T-helper 2 cell treated with Interferon-gamma antibody and Interleukin-4, amounts not matched to agents 100 ng/mL and 5 ng/mL, for 36 hours (primary cell): ENCODE results near the gene FAM118B. TPM values are rescaled to one million over a fixed set of nuclear protein-coding genes. Genes with fewer than 3 reads are reported as not detected.

Experiments used
- intact Hi-C: fragments of 100-400 bp; cut with micrococcal nuclease; formaldehyde crosslinking; loops from one replicate; pipeline ENCODE4 v1.15.1; 2023
- total RNA-seq: library from RNA; stranded (reverse); gene quantifications from 2 replicates; pipeline ENCODE4 v1.2.3, GENCODE V29; 2022

The FAM118B gene
- total RNA-seq, 1 donor from 2014 or later, result 11.8 TPM

DNA sequence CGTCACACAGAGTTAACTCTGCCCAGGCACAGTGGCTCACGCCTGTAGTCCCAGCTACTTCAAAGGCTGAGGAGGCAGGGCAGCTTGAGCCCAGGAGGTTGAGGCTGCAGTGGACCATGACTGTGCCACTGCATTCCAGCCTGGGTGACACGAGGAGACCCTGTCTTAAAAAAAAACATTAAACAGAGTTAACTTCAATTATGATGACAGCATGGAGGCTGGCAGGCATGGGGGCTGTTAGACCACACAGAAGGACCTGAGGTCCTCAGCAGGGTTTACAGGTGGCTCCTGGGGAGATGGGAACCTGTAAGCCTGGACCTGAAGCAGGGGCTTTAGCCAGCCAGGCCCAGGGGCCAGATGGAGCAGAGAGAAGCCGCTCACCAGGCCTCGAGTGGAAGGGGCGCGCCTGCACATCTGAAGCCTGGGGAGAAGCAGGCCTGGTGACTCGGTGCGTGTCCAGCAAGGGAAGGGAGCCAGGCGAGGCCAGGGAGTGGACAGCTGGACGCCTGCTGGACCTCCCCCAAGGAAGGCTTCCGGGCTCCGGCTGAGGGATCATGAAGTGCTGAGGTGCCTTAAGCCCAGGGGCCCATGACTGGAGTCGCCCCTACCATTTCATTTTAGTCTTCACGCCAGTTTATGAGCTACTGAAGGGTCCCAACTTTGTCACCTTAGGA is 25.4 kb upstream of the FAM118B start:
- intact Hi-C loops, result no loop called here

DNA sequence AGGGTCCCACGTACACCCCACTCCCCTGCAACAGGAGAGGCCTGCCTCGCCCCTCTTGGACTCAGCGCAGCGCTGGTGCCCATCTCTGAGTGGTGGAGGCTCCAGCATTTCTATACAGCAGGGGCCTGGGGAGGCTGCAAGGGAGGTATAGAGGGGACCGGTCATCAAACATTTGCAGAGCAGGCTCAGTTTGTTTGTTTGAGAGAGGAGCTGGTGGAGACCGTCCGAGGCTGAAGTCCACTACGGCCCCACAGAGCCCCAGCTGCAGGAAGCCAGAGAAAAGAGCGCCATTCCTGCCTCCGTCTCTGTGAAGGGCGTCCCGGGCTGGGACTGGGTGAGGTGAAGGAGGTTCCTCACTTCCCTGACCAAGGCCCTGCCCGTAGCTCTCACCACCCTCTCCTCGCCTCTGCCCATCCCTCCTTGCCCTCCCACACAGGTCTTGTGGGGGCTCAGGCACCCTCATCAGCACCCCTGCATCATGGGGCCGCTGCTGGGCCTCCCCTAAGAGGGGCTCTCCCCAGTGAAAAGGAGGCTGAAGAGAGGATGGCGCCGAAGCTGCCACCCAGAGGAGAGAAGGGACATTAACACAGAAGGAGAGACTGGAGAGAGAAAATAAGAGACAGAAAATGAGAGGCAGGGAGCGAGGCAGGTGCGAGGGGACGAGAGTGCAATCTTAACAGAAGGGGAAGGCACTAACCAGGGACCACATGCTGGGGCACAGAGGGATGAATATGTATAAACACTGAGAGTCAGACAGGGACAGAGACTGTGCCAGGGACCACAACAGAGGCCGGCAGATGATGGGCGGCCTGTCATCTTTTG is 24.7 kb upstream of the FAM118B start:
- intact Hi-C loops, result no loop called here

DNA sequence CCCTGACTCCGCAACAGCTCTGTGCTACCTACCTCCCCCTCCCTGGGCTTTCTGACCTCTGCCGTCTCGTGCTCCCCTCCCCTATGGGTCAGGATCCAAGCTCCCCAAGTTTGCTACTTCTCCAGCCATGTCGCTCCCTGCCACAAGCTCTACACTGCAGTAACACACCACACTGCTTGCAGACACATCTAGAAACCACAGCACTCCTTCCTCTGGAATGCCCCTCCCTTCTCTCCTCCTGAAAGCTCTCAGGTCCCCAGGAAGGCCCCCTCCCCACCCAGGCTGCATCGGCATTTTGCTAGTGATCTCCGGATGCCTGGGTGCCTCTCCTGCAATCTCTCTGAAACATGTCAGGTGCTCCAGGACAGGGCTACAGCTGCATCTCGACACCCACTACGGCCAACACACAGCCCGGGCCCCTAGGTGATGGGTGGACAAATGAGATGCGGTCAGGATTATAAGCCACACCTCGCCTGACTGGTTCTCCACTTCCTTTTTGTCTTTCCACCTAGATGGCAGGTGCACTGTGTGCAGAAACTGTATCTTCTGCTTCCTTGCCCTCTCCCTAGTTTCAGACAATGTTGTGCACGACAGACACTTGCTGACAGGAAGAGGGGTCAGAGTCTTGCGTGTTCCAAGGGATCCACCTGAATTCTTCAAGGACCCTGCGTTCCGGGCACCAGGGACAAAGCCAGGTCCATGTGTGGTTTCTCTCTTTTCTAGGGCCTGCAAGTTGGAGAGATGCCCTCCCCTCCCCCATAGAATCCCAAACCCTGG is 23.1 kb upstream of the FAM118B start:
- intact Hi-C loops, result no loop called here

GRCh38 chr11:126189109-126189929 is 22.3 kb upstream of the FAM118B start:
- intact Hi-C loops, result no loop called here

GRCh38 chr11:126190792-126191191 is 20.8 kb upstream of the FAM118B start:
- intact Hi-C loops, result no loop called here

DNA sequence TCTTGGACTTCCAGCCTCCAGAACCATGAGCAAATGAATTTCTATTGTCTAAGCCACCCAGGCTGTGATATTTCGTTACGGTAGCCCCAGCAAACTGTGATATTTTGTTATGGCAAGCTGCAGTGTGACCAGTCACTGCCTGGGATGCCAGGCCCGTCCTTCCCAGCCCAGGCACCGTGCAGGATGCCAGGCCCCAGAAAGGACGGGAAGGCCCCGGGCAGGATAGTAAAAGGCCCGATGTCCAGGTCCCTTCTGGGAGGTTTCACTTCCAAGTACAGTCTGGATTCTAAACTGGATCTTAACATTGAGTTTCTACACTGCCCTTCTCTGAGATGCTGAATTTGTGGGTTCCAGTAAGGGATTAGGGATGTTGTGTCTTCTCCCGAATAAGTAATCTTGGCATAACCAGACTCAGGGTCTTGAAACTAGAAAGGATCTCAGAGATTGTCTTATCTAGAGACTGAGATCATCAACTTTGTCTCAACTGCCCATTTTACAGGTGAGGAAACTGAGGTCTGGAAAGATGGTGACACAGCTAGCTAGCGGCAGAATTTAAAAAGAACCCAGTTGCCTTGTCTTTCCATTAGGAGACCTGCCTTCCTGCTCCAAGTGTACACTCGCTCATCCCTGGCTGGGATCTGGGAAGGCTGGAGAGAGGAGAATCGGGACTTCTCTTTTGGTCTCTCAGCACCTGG is 20.1 kb upstream of the FAM118B start:
- intact Hi-C loops, result no loop called here

DNA sequence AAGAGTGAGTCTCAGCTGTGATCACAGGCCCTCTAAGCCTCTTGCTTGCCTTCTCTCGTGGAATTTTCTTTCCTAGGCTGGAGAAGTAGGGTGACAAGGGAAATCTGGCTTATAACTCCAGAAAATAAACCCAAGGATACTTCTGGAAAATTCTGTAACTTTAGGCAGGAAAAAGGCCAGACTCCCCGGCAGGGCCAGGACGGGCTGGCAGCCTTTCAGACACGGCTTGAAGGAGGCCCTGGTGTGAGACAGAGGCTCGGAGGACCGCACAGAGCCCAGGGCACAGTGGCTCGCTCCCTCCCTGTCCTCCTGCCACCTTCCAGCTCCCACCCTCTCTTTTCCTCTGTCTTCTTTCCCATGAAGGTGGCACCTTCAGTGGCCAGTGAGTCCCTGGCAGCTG is 19.2 kb upstream of the FAM118B start:
- intact Hi-C loops, result no loop called here

DNA sequence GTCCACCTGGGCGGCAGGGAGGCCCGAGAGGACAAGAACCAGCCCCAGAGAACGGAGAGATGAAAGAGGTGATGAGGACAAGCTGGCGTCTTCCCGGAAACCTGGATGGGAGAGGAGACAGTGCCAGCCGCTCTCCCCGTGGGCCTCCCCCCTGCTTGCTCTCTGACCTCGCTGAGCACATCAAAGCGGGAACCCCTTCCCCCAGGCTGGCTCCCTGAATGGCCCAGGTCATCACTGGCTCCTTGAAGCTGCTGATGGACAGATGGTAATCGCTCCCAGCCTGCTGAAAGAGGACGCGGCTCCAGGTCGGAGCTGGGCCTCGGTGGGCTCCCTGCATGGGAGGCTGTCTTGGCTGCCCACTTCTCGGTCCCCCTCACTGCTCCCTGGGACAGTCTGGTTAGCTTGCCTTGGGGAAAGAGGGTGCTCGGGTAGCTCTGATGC is 18.5 kb upstream of the FAM118B start:
- intact Hi-C loops, result no loop called here

- intact Hi-C loops, result loop anchor here (1.0 kb wide), 2 partner anchors 252 to 271 kb away; no protein-coding TSS in a partner anchor
These were observed 17.4 kb upstream of the FAM118B start for GRCh38 chr11:126194121-126194543.

DNA sequence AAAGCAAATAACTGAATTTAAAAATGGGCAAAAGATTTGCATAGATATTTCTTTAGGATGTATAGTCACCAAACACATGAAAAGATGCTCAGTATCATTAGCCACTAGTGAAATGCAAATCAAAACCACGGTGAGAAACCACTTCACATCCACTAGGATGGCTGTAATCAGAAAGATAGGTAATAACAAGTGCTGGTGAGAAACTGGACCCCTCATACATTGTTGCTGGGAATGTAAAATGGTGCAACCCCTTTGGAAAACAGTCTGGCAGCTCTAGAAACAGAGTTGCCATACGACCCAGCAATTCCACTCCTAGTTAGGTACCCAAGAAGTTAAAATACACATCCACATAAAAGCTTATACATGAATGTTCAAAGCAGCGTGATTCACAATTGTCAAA is 16.5 kb upstream of the FAM118B start:
- intact Hi-C loops, result no loop called here

- intact Hi-C loops, result no loop called here
These were observed 14.2 kb upstream of the FAM118B start for GRCh38 chr11:126197277-126197939.

DNA sequence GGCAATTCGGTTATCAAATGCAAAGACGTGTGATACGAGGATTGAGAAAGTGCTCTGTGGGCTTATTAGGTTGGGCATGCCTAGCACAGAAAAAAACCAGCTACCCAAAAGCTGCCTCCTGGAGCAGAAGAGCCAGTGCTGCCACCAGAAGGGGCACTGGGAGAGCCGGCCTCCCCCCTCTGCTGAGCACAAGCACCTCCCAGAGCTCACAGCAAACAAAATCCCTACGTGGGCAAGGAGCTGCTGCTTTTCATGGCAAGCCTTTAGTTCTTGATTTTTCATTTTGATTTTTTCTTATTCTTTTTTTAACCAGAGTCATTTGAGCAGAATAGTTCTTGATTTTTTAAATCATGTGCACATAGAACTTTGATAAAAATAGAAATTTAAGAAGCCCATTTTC is 12.9 kb upstream of the FAM118B start:
- intact Hi-C loops, result no loop called here

DNA sequence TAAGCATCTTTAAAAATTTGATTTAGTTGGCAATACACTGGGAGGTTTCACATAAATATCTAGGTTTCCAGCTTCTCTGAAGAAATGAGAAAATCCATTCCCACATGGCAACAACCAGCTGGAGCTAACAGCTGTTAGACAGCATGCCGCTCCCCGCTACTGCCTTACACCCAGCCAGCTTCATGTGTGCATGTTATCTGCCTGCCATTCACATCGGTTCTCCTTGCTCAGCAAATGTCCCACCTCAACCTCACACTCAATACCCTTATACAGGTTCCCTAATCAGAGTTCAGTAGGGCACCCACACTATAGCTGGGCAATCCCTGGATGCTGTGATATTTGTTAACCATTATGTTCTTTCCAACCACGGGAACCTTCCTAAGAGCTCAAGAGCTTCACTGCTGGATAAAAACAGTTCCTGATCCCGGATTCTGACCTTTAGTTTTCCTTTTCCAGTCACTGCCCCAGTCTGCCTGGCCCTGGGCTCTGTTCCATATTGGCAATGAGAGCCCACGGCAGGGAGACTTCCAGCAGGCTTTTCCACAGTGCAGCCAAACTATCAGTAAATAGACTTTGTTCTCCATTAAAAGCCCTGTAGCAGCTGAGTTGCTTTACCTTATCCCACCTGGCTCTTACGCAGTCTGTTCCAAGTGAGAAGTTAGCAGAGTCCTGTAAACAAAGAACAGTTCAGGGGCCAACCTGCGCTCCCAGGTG is 8.8 kb upstream of the FAM118B start:
- intact Hi-C loops, result no loop called here

GRCh38 chr11:126205359-126205758 is 6.2 kb upstream of the FAM118B start:
- intact Hi-C loops, result no loop called here

GRCh38 chr11:126207896-126208295 is 3.7 kb upstream of the FAM118B start:
- intact Hi-C loops, result no loop called here

- intact Hi-C loops, result loop anchor here (1.0 to 5.0 kb wide), 9 partner anchors 58 to 1259 kb away; partner anchors contain the start of genes CCDC15, CHEK1, FOXRED1 and HYLS1
These were observed 729 bp upstream of the FAM118B start for GRCh38 chr11:126210871-126211235.

DNA sequence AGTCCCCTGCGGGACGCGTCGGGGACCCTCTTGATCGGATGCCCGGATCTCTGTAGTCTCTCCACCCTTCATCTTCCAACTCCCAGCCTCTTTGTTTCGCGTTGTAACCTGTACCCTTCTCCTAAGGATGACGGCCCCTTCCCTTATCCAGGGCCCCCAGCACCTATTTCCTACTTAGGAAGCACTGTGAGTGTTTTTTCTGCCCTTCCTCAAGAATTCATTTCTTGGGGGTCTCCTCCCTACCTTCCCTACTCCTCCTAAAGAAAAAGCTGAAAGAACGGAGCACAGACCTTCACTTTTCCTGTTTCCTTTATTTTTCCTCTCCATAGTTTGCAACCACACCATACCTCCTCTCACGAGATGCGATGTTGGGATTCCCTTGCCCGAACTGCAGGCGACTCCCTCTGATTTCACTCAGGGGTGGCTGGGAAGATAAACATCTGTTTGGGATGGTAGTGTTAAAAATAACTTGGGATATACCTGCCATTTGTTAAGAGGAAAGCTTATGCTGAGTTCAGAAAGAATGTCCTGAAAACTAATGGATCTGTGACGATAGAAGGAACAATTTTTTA is 593 bp downstream of the FAM118B start:
- intact Hi-C loops, result loop anchor here (5.0 kb wide), 2 partner anchors 585 to 1260 kb away; partner anchors contain the start of genes CCDC15 and CHEK1

GRCh38 chr11:126214441-126214840 is 2.9 kb downstream of the FAM118B start:
- intact Hi-C loops, result loop anchor here (5.0 kb wide), 2 partner anchors 587 to 1262 kb away; partner anchors contain the start of genes CCDC15 and CHEK1
